ENCODE measurements around the gene FBXO41. TPM values are rescaled to one million over a fixed set of nuclear protein-coding genes. Genes with fewer than 3 reads are reported as not detected.

The FBXO41 gene
- polyA plus RNA-seq, 1 of the 3 experiments (the other 2 are of a cell fraction): 3.1 TPM

DNA sequence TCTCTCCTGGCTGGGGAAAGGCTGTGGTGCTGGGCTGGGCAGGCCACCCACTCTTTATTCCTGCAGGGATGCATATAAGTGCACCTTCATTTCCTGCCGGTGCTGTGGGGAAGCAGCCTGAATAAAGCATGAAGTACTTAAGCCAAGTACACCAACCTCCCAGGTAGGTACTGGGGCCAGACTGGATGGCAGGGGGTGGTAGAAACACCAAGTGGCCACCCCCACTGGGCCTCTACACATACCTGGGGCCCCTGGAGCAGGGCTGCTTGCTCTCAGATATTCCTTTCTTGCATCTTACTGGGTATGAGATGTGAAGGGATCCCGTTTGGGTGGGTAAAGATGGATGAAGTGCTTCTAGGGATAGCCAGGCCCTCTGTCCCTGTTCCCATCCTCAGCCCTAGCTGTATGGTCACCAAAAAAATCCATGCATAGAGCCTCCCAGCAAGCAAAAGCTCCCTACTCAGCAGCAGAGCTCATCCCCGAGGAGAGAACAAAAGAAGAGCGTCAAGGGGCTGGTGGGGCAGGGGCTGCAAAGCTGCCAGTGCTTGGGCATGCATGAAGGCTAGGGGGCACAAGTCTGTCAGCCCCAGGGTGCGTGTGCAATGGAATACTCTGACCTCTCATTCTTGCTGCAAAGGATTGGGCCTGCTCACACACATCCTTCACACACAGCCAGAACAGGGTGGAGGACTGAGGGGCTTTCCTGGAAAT, 28.2 kb downstream of the FBXO41 start:
- peaks cover 4 to 33% of the 10 kb centered on the region in 2 experiments for H3K36me3 ChIP-seq (replicated peaks in 1 of 2; ENCODE audit: control insufficient read depth in 1 of 2, insufficient read depth in 2 of 2, low read length in 1 of 2)
- H2AFZ ChIP-seq (ENCODE audit: low read depth): no peak overlapping the region
- no peak for DNase-seq
- no peaks in the 10 kb centered on the region for H3K9me2 ChIP-seq
- no peaks in the 10 kb centered on the region for H4K20me1 ChIP-seq (ENCODE audit: insufficient read depth)
- POLR2A ChIA-PET: interaction anchor here (1.4 to 1.9 kb wide), 2 partner anchors 11 to 22 kb away, joined by 6 to 8 read pairs; partner anchors contain the start of genes CCT7 and PRADC1
- no peak for TF ChIP-seq FOSL2 (IDR thresholded peaks at IDR 0.05; ENCODE audit: borderline replicate concordance, low read depth)
- TF ChIP-seq, protein P1, sequence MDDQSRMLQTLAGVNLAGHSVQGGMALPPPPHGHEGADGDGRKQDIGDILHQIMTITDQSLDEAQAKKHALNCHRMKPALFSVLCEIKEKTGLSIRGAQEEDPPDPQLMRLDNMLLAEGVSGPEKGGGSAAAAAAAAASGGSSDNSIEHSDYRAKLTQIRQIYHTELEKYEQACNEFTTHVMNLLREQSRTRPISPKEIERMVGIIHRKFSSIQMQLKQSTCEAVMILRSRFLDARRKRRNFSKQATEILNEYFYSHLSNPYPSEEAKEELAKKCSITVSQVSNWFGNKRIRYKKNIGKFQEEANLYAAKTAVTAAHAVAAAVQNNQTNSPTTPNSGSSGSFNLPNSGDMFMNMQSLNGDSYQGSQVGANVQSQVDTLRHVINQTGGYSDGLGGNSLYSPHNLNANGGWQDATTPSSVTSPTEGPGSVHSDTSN (IDR thresholded peaks at IDR 0.05): no peak
- no peak for TF ChIP-seq NRF1 (IDR thresholded peaks at IDR 0.05; ENCODE audit: low read depth, low read length)
- TF ChIP-seq POLR2AphosphoS5 (IDR thresholded peaks at IDR 0.05; ENCODE audit: low read depth, low read length): no peak
- TF ChIP-seq TAF1 (IDR thresholded peaks at IDR 0.05; ENCODE audit: borderline replicate concordance, low read depth, low read length): no peak
- no peak for TF ChIP-seq CHD2 (IDR thresholded peaks at IDR 0.05; ENCODE audit: low read length, partially characterized antibody)
- TF ChIP-seq GABPA (IDR thresholded peaks at IDR 0.05; ENCODE audit: low read depth): no peak
- no peak for TF ChIP-seq RFX5 (IDR thresholded peaks at IDR 0.05; ENCODE audit: low read length)
- TF ChIP-seq RXRA (IDR thresholded peaks at IDR 0.05; ENCODE audit: borderline replicate concordance, low read depth): no peak
- no peak for TF ChIP-seq SIN3A (IDR thresholded peaks at IDR 0.05; ENCODE audit: borderline replicate concordance, low read depth, low read length)
- TF ChIP-seq SMC3 (IDR thresholded peaks at IDR 0.05; ENCODE audit: low read depth, low read length): no peak
- TF ChIP-seq RCOR1 (IDR thresholded peaks at IDR 0.05; ENCODE audit: low read length): no peak
- H3K4me2 ChIP-seq: no peak overlapping the region
- H3K79me2 ChIP-seq (ENCODE audit: insufficient read depth): no peaks in the 10 kb centered on the region
- CTCF ChIA-PET: interaction anchor here (0.6 to 1.3 kb wide), 3 partner anchors 10 to 118 kb away, joined by 3 read pairs; no protein-coding TSS in a partner anchor
- H3F3A ChIP-seq (replicated peaks; ENCODE audit: insufficient read depth): no peaks in the 10 kb centered on the region
- no peak overlapping the region for H3K9ac ChIP-seq
- H3K4me1 ChIP-seq (ENCODE audit: control insufficient read depth in 1 of 2, insufficient read depth in 2 of 2, low read depth in 1 of 2, low read length in 1 of 2): no peaks in the 10 kb centered on the region
- no peaks in the 10 kb centered on the region for H3K9me3 ChIP-seq
- 56% methylated on average over 4 of the region's 5 CpGs for WGBS (ENCODE audit: low lambda C conversion rate)
- no peak overlapping the region for H3K4me3 ChIP-seq (ENCODE audit: low read depth in 2 of 2, low read length in 1 of 2)
- no peak overlapping the region for H3K27ac ChIP-seq (ENCODE audit: low read depth in 2 of 2, low read length in 1 of 2)
- H3K27me3 ChIP-seq (ENCODE audit: insufficient read depth): no peaks in the 10 kb centered on the region

DNA sequence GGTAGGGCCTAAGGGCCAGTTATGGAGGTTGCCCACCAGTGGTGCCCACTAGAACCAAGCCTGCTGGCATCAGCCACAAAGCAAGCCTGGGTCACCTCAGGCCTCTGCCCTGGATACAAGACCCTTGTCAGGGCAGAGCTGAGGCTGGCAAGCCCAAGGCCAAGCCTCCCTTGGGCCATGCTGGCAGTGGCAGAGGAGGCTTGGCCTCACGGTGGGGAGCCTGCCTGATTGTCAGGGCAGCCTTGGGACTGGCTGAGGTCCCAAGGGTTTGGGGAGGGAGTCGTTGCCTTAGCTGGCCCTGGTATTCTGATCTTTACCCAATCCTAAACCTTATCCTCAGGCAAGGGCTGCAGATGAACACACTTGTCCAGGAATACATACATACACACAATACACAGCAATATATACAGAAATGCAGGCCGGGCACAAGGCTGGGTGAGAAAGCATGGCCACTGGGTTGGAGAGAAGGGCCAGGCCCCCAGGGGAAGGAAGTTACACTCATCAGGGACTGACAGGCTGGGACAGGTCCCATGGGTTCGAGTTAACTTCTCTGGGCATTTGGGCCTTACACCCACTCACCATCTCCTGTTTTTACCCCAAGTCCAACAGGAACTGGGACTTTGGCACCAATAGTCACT, 29.2 kb downstream of the FBXO41 start:
- Histone ChIP-seq H3K27ac (ENCODE audit: low read depth in 2 of 2, low read length in 1 of 2) (no peak overlapping the region; a peak in 1 of 4 replicates), H4K20me1 (ENCODE audit: insufficient read depth) (0 out of 2 replicates have a peak, but pooled peaks cover 3% of the 10 kb centered on the region), H3F3A (replicated peaks; ENCODE audit: insufficient read depth) (no peaks in the 10 kb centered on the region), H3K36me3 (replicated peaks in 1 of 2; ENCODE audit: control insufficient read depth in 1 of 2, insufficient read depth in 2 of 2, low read length in 1 of 2) (peaks cover 13 to 40% of the 10 kb centered on the region in 2 experiments), H3K9ac (no peak overlapping the region), H3K4me2 (no peak overlapping the region), H3K27me3 (ENCODE audit: insufficient read depth) (no peaks in the 10 kb centered on the region), H3K4me3 (ENCODE audit: low read depth in 2 of 2, low read length in 1 of 2) (no peak overlapping the region), H3K79me2 (ENCODE audit: insufficient read depth) (no peaks in the 10 kb centered on the region), H2AFZ (ENCODE audit: low read depth) (no peak overlapping the region), H3K9me2 (no peaks in the 10 kb centered on the region), H3K4me1 (ENCODE audit: control insufficient read depth in 1 of 2, insufficient read depth in 2 of 2, low read depth in 1 of 2, low read length in 1 of 2) (no peaks in the 10 kb centered on the region), H3K9me3 (no peaks in the 10 kb centered on the region)
- ChIA-PET POLR2A (interaction anchor here (1.9 kb wide), 1 partner anchor 10 kb away, joined by 6 read pairs; no protein-coding TSS in a partner anchor), CTCF (interaction anchor here (1.3 to 1.6 kb wide), 2 partner anchors 11 to 12 kb away, joined by 3 read pairs; no protein-coding TSS in a partner anchor)
- 60% methylated on average over 1 of the region's 4 CpGs for WGBS (ENCODE audit: low lambda C conversion rate)
- TF ChIP-seq MEF2A (IDR thresholded peaks at IDR 0.05; ENCODE audit: borderline replicate concordance, low read depth) (no peak), POLR2AphosphoS5 (IDR thresholded peaks at IDR 0.05; ENCODE audit: low read depth, low read length) (peak; percentile 44; the same call in 1 of the 2 replicates), ELF1 (IDR thresholded peaks at IDR 0.05) (no peak), FOXJ3 (CRISPR knock-in tag; IDR thresholded peaks at IDR 0.05) (no peak)
- no peak for DNase-seq

Measured in SK-N-SH (cell line).